IMR-90 (cell line): ENCODE results near the gene MS4A6E.

ENCODE experiments used
- CHD1 ChIP-seq: IDR thresholded peaks from 2 replicates; pipeline ENCODE4 v1.6.1; 2012; ENCODE audit warnings: low read depth, low read length, improper control_type of control experiment
- MAFK ChIP-seq: IDR thresholded peaks from 2 replicates; pipeline ENCODE4 v1.6.1; 2012; ENCODE audit warnings: low read depth, low read length, improper control_type of control experiment
- MXI1 ChIP-seq: IDR thresholded peaks from 2 replicates; pipeline ENCODE4 v1.6.1; 2012; ENCODE audit warnings: low read depth, mild to moderate bottlenecking, low read length, moderate library complexity, borderline replicate concordance
- POLR2A ChIP-seq: IDR thresholded peaks from 2 replicates; pipeline ENCODE4 v1.6.1; 2012; ENCODE audit warnings: mild to moderate bottlenecking, low read depth, low read length
- RAD21 ChIP-seq: IDR thresholded peaks from 2 replicates; pipeline ENCODE4 v1.6.1; 2012; ENCODE audit warnings: low read length, improper control_type of control experiment
- RCOR1 ChIP-seq: IDR thresholded peaks from 2 replicates; pipeline ENCODE4 v1.6.1; 2012; ENCODE audit warnings: mild to moderate bottlenecking, low read length, improper control_type of control experiment; ENCODE audit not compliant: insufficient replicate concordance
- SMC3 ChIP-seq: fragments of 150-350 bp; IDR thresholded peaks from 2 replicates; pipeline ENCODE4 v1.6.1; 2016; ENCODE audit warnings: low read depth, mild to moderate bottlenecking, antibody characterized with exemption, low read length, moderate library complexity
- USF2 ChIP-seq: fragments of 150-350 bp; IDR thresholded peaks from 2 replicates; pipeline ENCODE4 v1.6.1; 2017; ENCODE audit warnings: mild to moderate bottlenecking, antibody characterized with exemption, low read length, low read depth
- TF ChIP-seq, protein P1 (sequence below): conservative IDR thresholded peaks from 2 replicates; pipeline ENCODE4 v1.5.1; 2012; ENCODE audit warnings: mild to moderate bottlenecking, low read depth, low read length, improper control_type of control experiment

GRCh38 chr11:60305906-60306619 is 21.0 kb upstream of the MS4A6E start:
- TF ChIP-seq MXI1: no peak
- TF ChIP-seq, protein P1, sequence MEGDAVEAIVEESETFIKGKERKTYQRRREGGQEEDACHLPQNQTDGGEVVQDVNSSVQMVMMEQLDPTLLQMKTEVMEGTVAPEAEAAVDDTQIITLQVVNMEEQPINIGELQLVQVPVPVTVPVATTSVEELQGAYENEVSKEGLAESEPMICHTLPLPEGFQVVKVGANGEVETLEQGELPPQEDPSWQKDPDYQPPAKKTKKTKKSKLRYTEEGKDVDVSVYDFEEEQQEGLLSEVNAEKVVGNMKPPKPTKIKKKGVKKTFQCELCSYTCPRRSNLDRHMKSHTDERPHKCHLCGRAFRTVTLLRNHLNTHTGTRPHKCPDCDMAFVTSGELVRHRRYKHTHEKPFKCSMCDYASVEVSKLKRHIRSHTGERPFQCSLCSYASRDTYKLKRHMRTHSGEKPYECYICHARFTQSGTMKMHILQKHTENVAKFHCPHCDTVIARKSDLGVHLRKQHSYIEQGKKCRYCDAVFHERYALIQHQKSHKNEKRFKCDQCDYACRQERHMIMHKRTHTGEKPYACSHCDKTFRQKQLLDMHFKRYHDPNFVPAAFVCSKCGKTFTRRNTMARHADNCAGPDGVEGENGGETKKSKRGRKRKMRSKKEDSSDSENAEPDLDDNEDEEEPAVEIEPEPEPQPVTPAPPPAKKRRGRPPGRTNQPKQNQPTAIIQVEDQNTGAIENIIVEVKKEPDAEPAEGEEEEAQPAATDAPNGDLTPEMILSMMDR: no peak
- TF ChIP-seq USF2: no peak
- no peak for TF ChIP-seq POLR2A
- TF ChIP-seq RAD21: no peak
- no peak for TF ChIP-seq MAFK
- no peak for TF ChIP-seq CHD1
- TF ChIP-seq RCOR1: no peak
- TF ChIP-seq SMC3: no peak
